Endothelial cell of umbilical vein (primary cell): Measurements from ENCODE around the gene PKD2. TPM values are rescaled to one million over a fixed set of nuclear protein-coding genes. Genes with fewer than 3 reads are reported as not detected.

Experiments used
- BruUV-seq: library from RNA; stranded (reverse); fragments of 400-500 nt; replicated peaks from 2 replicates; lab custom pipeline; 2021; lab: Mats Ljungman, UMichigan
- CTCF ChIA-PET: fragments of 300-600, 350-600 bp; sonication (Branson Sonifier 250); formaldehyde crosslinking; loops from one replicate; lab custom pipeline; 2021; ENCODE audit warnings: antibody characterized with exemption, inconsistent platforms; lab: Charles Lee
- POLR2A ChIA-PET: fragments of 300-600, 350-600 bp; sonication (Branson Sonifier 250); formaldehyde crosslinking; loops from one replicate; lab custom pipeline; 2021; ENCODE audit warnings: antibody characterized with exemption, inconsistent platforms; lab: Charles Lee
- DNase-seq: peaks from one replicate; pipeline ENCODE4 v3.0.0-alpha.2; 2011; ENCODE audit warnings: low read depth, low spot score
- FAIRE-seq: peaks from 2 replicates; lab custom pipeline; 2011; peaks lifted over from hg19 to GRCh38; lab: Jason Lieb, UNC
- H2AFZ ChIP-seq: 2 replicates; pipeline ENCODE4 v1.6.0; 2012; ENCODE audit warnings: low read depth, low read length, control low read depth, inconsistent platforms
- H3K27ac ChIP-seq: 2 replicates; pipeline ENCODE4 v1.5.1; 2011; ENCODE audit warnings: low read depth, mild to moderate bottlenecking, control low read depth, low read length, moderate library complexity; ENCODE audit not compliant: insufficient read depth
- H3K27me3 ChIP-seq, 2 experiments: 2 replicates each; pipeline versions ENCODE4 v1.6.0 to v1.6.1; 2011; ENCODE audit warnings: low read length in 2 of 2, mixed read lengths in 1 of 2; ENCODE audit not compliant: control insufficient read depth in 2 of 2, insufficient read depth in 2 of 2
- H3K36me3 ChIP-seq, 2 experiments: 2 replicates in 1 of 2; 3 replicates in 1 of 2; pipeline ENCODE4 v1.5.1; 2011; ENCODE audit warnings: low read length in 2 of 2, mild to moderate bottlenecking in 1 of 2, moderate library complexity in 1 of 2; ENCODE audit not compliant: control insufficient read depth in 2 of 2, insufficient read depth in 2 of 2; ENCODE audit errors: extremely low read depth in 1 of 2
- H3K4me1 ChIP-seq: 3 replicates; pipeline ENCODE4 v1.5.1; 2011; ENCODE audit warnings: mild to moderate bottlenecking, low read length; ENCODE audit not compliant: control insufficient read depth, insufficient read depth; ENCODE audit errors: extremely low read depth
- H3K4me2 ChIP-seq: 2 replicates; pipeline ENCODE4 v1.6.1; 2011; ENCODE audit warnings: low read length, control low read depth, mixed read lengths; ENCODE audit not compliant: insufficient read depth
- H3K4me3 ChIP-seq, 3 experiments: fragments of 200-600 bp in 1 of 3; sonication (generic), shearing (Covaris generic) in 1 of 3; replicated peaks in 1 of 3; 2 replicates each; pipeline ENCODE4 v1.5.1; 2011 to 2016; ENCODE audit warnings: control low read depth in 3 of 3, low read length in 3 of 3, mild to moderate bottlenecking in 2 of 3, inconsistent platforms in 1 of 3, low read depth in 1 of 3, moderate library complexity in 1 of 3; ENCODE audit not compliant: insufficient read depth in 1 of 3
- H3K79me2 ChIP-seq: 2 replicates; pipeline ENCODE4 v1.6.0; 2012; ENCODE audit warnings: low read length, inconsistent platforms; ENCODE audit not compliant: control insufficient read depth, insufficient read depth
- H3K9ac ChIP-seq: replicated peaks from 2 replicates; pipeline ENCODE3; 2011; ENCODE audit warnings: low read length, control low read depth; ENCODE audit not compliant: insufficient read depth; ENCODE audit errors: extremely low read depth
- H3K9me1 ChIP-seq: replicated peaks from 3 replicates; pipeline ENCODE4 v1.6.0; 2011; ENCODE audit warnings: mild to moderate bottlenecking, low read length; ENCODE audit not compliant: control insufficient read depth, insufficient read depth; ENCODE audit errors: extremely low read depth
- H3K9me3 ChIP-seq: replicated peaks from 2 replicates; pipeline ENCODE4 v1.5.1; 2012; ENCODE audit warnings: low read length, inconsistent platforms; ENCODE audit not compliant: control insufficient read depth, insufficient read depth
- H4K20me1 ChIP-seq: replicated peaks from 2 replicates; pipeline ENCODE3; 2011; ENCODE audit warnings: mild to moderate bottlenecking, low read length; ENCODE audit not compliant: control insufficient read depth, insufficient read depth; ENCODE audit errors: extremely low read depth
- CTCF ChIP-seq, 2 donors: IDR thresholded peaks; 1 replicate in 1 of 2; 2 replicates in 1 of 2; pipeline ENCODE4 v1.5.1; 2011; ENCODE audit warnings: low read length in 2 of 2, mild to moderate bottlenecking in 2 of 2, moderate library complexity in 2 of 2, control low read depth in 1 of 2, inconsistent platforms in 1 of 2, low read depth in 1 of 2; ENCODE audit not compliant: insufficient read depth in 1 of 2; ENCODE audit errors: extremely low read depth in 1 of 2
- EZH2 ChIP-seq: IDR thresholded peaks from 2 replicates; pipeline ENCODE4 v1.6.1; 2012; ENCODE audit warnings: borderline replicate concordance, low read depth, mild to moderate bottlenecking, moderate library complexity, low read length, inconsistent platforms; ENCODE audit not compliant: severe bottlenecking
- FOS ChIP-seq: IDR thresholded peaks from 2 replicates; pipeline ENCODE4 v1.6.1; 2011; ENCODE audit warnings: mild to moderate bottlenecking, low read length, moderate library complexity, borderline replicate concordance; ENCODE audit not compliant: insufficient read depth
- GATA2 ChIP-seq: IDR thresholded peaks from 2 replicates; pipeline ENCODE4 v1.7.0; 2011; ENCODE audit warnings: low read depth, mild to moderate bottlenecking, moderate library complexity, mixed read lengths, low read length; ENCODE audit not compliant: insufficient read length, insufficient read depth
- JUN ChIP-seq: IDR thresholded peaks from 2 replicates; pipeline ENCODE4 v1.6.1; 2011; ENCODE audit warnings: borderline replicate concordance, low read depth; ENCODE audit not compliant: insufficient read length, insufficient read depth
- MAX ChIP-seq: IDR thresholded peaks from 2 replicates; pipeline ENCODE4 v1.6.1; 2011; ENCODE audit not compliant: insufficient read depth, insufficient read length
- MYC ChIP-seq: IDR thresholded peaks from one replicate; pipeline ENCODE4 v1.6.1; 2011; ENCODE audit warnings: mild to moderate bottlenecking, low read depth, low read length
- POLR2A ChIP-seq: IDR thresholded peaks from 2 replicates; pipeline ENCODE4 v1.6.1; 2012; ENCODE audit warnings: low read depth, mild to moderate bottlenecking, control low read depth, low read length
- POLR2AphosphoS5 ChIP-seq: IDR thresholded peaks from 2 replicates; pipeline ENCODE4 v1.6.1; 2012; ENCODE audit warnings: low read depth, mild to moderate bottlenecking, control low read depth, low read length, moderate library complexity; ENCODE audit not compliant: insufficient read depth
- dilution Hi-C: fragments of 300-500 bp; cut with MboI; formaldehyde crosslinking; loops from one replicate; pipeline ENCODE4 v1.15.0; 2019; ENCODE audit warnings: low sequenced_read_pairs; ENCODE audit not compliant: extremely low pct_ligation_motif_present
- intact Hi-C: fragments of 100-400 bp; cut with micrococcal nuclease; formaldehyde crosslinking; loops from one replicate; pipeline ENCODE4 v1.10.0; 2022
- polyA plus RNA-seq, 4 experiments: library from polyadenylated mRNA; depleted of rRNA in 3 of 4; stranded (reverse) in 3 of 4; unstranded in 1 of 4; fragments of >200 nt; gene quantifications; 2 replicates each; pipeline versions ENCODE4 v1.2.1 to v1.2.3, GENCODE V29; 2011 to 2012; ENCODE audit warnings: missing spikeins in 1 of 4
- total RNA-seq: library from RNA; stranded (reverse); gene quantifications from 2 replicates; pipeline ENCODE4 v1.2.3, GENCODE V29; 2021

PKD2 gene
- total and polyA plus RNA-seq, 2 donors (not counting 3 experiments of a cell fraction or from before 2014, with no cell fraction given), result 23.1 to 27.0 TPM

- CTCF ChIA-PET, result interaction anchor here (1.1 to 7.2 kb wide), 2 partner anchors 9 to 129 kb away, joined by 4 to 172 read pairs; no protein-coding TSS in a partner anchor
- FAIRE-seq (no peak), DNase-seq (no peak)
- no peak overlapping the region for H3K4me2 ChIP-seq
- no peak overlapping the region for H2AFZ ChIP-seq
- intact Hi-C loops (no loop called here), dilution Hi-C loops (no loop called here)
- H3K36me3 ChIP-seq, result no peaks in the 10 kb centered on the region
- H3K27me3 ChIP-seq, result peaks cover 0 to 2% of the 10 kb centered on the region in 2 experiments
- no peaks in the 10 kb centered on the region for H3K79me2 ChIP-seq
- H3K9ac ChIP-seq, result no peak overlapping the region
- POLR2A ChIA-PET, result no interaction called here
- H4K20me1 ChIP-seq, result no peaks in the 10 kb centered on the region
- no peaks in the 10 kb centered on the region for H3K9me3 ChIP-seq
- TF ChIP-seq MAX, result no peak
- no peak for TF ChIP-seq POLR2AphosphoS5
- TF ChIP-seq FOS, result no peak
- TF ChIP-seq EZH2, result no peak
- TF ChIP-seq JUN, result no peak
- TF ChIP-seq MYC, result no peak
- no peak for TF ChIP-seq GATA2
- TF ChIP-seq CTCF (IDR thresholded peaks at IDR 0.05; ENCODE audit: extremely low read depth in 1 of 2, insufficient read depth in 1 of 2, low read depth in 1 of 2, low read length in 2 of 2), result no peak
- TF ChIP-seq POLR2A, result no peak
- no peak overlapping the region for H3K4me3 ChIP-seq
- BruUV-seq, result no TSS peak
- H3K9me1 ChIP-seq, result no peaks in the 10 kb centered on the region
- no peaks in the 10 kb centered on the region for H3K4me1 ChIP-seq
- no peak overlapping the region for H3K27ac ChIP-seq
Observed at GRCh38 chr4:87982446-87983010, 24.9 kb upstream of the PKD2 start.
